Measurements from ENCODE around the gene RAB3C.

DNA sequence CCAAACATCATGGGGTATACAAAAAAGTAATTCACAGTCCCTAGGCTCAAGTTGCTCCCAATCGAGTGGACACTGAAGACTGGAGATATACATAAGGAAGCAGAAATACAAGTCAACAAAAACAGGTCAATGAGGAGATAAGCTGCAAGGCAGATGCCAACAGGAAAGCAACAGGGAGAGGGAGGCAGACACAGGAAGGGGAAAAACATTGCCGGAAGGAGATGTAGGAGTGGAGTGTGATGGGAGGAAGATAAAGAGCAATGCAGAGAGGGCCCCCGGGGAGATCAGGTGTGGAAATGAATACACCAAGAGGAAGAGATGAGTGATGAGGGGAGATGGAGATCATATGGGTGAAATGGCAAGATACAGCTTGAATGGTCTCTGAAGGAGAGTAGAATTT lies 243.0 kb downstream of the RAB3C start:
- TF ChIP-seq CTCF (conservative IDR thresholded peaks at IDR 0.05 in 1 of 2, IDR thresholded peaks at IDR 0.05 in 1 of 2; ENCODE audit: extremely low read depth in 1 of 2, insufficient read depth in 1 of 2, low read depth in 1 of 2, low read length in 2 of 2) (no peak), EZH2 (IDR thresholded peaks at IDR 0.05; ENCODE audit: borderline replicate concordance, low read length) (no peak)

Data from mammary epithelial cell (primary cell).